ENCODE measurements around the gene SLC19A1.

- TF ChIP-seq CTCF (IDR thresholded peaks at IDR 0.05), result no peak
- TF ChIP-seq POLR2AphosphoS5 (IDR thresholded peaks at IDR 0.05), result no peak
- no peak for TF ChIP-seq EP300 (IDR thresholded peaks at IDR 0.05)
- TF ChIP-seq POLR2A (IDR thresholded peaks at IDR 0.05), result no peak
These were observed 73.9 kb downstream of the SLC19A1 start for GRCh38 chr21:45468051-45468970.
